ENCODE results near the gene MUC4.
A peak's percentile ranks its signal among the peaks of the same experiment; 100 is the strongest.

MUC4 gene

GRCh38 chr3:195805181-195805580 is 6.5 kb downstream of the MUC4 start:
- H2AFZ ChIP-seq (ENCODE audit: low read depth, low read length) = no peak overlapping the region
- TF ChIP-seq, protein P1, sequence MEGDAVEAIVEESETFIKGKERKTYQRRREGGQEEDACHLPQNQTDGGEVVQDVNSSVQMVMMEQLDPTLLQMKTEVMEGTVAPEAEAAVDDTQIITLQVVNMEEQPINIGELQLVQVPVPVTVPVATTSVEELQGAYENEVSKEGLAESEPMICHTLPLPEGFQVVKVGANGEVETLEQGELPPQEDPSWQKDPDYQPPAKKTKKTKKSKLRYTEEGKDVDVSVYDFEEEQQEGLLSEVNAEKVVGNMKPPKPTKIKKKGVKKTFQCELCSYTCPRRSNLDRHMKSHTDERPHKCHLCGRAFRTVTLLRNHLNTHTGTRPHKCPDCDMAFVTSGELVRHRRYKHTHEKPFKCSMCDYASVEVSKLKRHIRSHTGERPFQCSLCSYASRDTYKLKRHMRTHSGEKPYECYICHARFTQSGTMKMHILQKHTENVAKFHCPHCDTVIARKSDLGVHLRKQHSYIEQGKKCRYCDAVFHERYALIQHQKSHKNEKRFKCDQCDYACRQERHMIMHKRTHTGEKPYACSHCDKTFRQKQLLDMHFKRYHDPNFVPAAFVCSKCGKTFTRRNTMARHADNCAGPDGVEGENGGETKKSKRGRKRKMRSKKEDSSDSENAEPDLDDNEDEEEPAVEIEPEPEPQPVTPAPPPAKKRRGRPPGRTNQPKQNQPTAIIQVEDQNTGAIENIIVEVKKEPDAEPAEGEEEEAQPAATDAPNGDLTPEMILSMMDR (IDR thresholded peaks at IDR 0.05; ENCODE audit: borderline replicate concordance, extremely low read depth, low read length, poor library complexity, severe bottlenecking) = no peak
- no peak for TF ChIP-seq EZH2 (IDR thresholded peaks at IDR 0.05; ENCODE audit: borderline replicate concordance, low read depth, low read length, severe bottlenecking)
- H3K4me3 ChIP-seq (ENCODE audit: low read depth in 1 of 2, low read length in 2 of 2) = no peak overlapping the region
- no peaks in the 10 kb centered on the region for H3K36me3 ChIP-seq (ENCODE audit: insufficient read depth, low read length)
- no peaks in the 10 kb centered on the region for H3K79me2 ChIP-seq (ENCODE audit: insufficient read depth, low read length)
- no peak overlapping the region for H3K9ac ChIP-seq (ENCODE audit: low read depth, low read length)
- no peak for DNase-seq
- H3K9me3 ChIP-seq (ENCODE audit: insufficient read depth, low read length, severe bottlenecking) = peaks cover 2% of the 10 kb centered on the region
- H3K4me2 ChIP-seq (ENCODE audit: insufficient read depth, low read length) = no peak overlapping the region
- H3K27me3 ChIP-seq (ENCODE audit: insufficient read depth, low read length, poor library complexity) = peaks cover 9% of the 10 kb centered on the region
- no peak overlapping the region for H3K27ac ChIP-seq (ENCODE audit: low read length)
- ATAC-seq (ENCODE audit: insufficient read depth, low read depth) = no peak
- no peaks in the 10 kb centered on the region for H4K20me1 ChIP-seq (ENCODE audit: insufficient read depth, low read length)
- H3K4me1 ChIP-seq (ENCODE audit: insufficient read depth, low read length) = peaks cover 5% of the 10 kb centered on the region

- Histone ChIP-seq H3K9ac (ENCODE audit: low read depth, low read length) (no peak overlapping the region), H3K79me2 (ENCODE audit: insufficient read depth, low read length) (no peaks in the 10 kb centered on the region)
These were observed 8.3 kb downstream of the MUC4 start for GRCh38 chr3:195803289-195803908.

DNA sequence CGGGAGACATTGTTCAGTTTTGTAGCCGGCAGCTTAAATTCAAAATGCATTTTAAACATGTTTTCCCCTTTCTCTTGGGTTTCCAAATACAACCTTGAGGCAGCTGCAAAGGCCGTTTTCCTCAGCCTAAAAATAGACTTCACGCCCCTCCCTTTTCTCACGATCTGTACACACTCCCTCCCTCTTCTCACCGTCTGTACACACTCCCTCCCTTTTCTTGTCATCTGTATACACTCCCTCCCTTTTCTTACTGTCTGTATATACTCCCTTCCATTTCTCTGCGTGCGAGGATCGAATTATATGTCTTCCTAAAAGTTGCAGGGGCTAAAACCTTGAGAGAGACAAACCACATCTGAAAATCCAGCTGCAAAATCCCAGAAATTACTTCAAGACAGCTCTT is 8.9 kb downstream of the MUC4 start:
- Histone ChIP-seq H3K27ac (ENCODE audit: low read length) (no peak overlapping the region), H3K79me2 (ENCODE audit: insufficient read depth, low read length) (no peaks in the 10 kb centered on the region), H3K36me3 (ENCODE audit: insufficient read depth, low read length) (no peaks in the 10 kb centered on the region), H3K27me3 (ENCODE audit: insufficient read depth, low read length, poor library complexity) (peaks cover 9% of the 10 kb centered on the region), H3K4me3 (ENCODE audit: low read depth in 1 of 2, low read length in 2 of 2) (no peak overlapping the region), H3K9me3 (ENCODE audit: insufficient read depth, low read length, severe bottlenecking) (peaks cover 2% of the 10 kb centered on the region), H2AFZ (ENCODE audit: low read depth, low read length) (no peak overlapping the region), H3K9ac (ENCODE audit: low read depth, low read length) (no peak overlapping the region), H4K20me1 (ENCODE audit: insufficient read depth, low read length) (no peaks in the 10 kb centered on the region), H3K4me1 (ENCODE audit: insufficient read depth, low read length) (peaks cover 5% of the 10 kb centered on the region), H3K4me2 (ENCODE audit: insufficient read depth, low read length) (no peak overlapping the region)
- DNase-seq (peak; percentile 41), ATAC-seq (ENCODE audit: insufficient read depth, low read depth) (peak; percentile 68)
- no peak for TF ChIP-seq EZH2 (IDR thresholded peaks at IDR 0.05; ENCODE audit: borderline replicate concordance, low read depth, low read length, severe bottlenecking)

More at GRCh38 chr3:195803289-195803908, 8.3 kb downstream of the MUC4 start:
- Histone ChIP-seq H3K4me1 (ENCODE audit: insufficient read depth, low read length) (peaks cover 5% of the 10 kb centered on the region), H3K9me3 (ENCODE audit: insufficient read depth, low read length, severe bottlenecking) (peaks cover 2% of the 10 kb centered on the region), H4K20me1 (ENCODE audit: insufficient read depth, low read length) (no peaks in the 10 kb centered on the region), H3K36me3 (ENCODE audit: insufficient read depth, low read length) (no peaks in the 10 kb centered on the region), H3K27ac (ENCODE audit: low read length) (no peak overlapping the region), H2AFZ (ENCODE audit: low read depth, low read length) (no peak overlapping the region), H3K27me3 (ENCODE audit: insufficient read depth, low read length, poor library complexity) (peaks cover 9% of the 10 kb centered on the region), H3K4me2 (ENCODE audit: insufficient read depth, low read length) (no peak overlapping the region), H3K4me3 (ENCODE audit: low read depth in 1 of 2, low read length in 2 of 2) (no peak overlapping the region)
- ATAC-seq (ENCODE audit: insufficient read depth, low read depth) (no peak), DNase-seq (no peak)
- TF ChIP-seq, protein P1 (IDR thresholded peaks at IDR 0.05; ENCODE audit: borderline replicate concordance, extremely low read depth, low read length, poor library complexity, severe bottlenecking) = no peak

DNA sequence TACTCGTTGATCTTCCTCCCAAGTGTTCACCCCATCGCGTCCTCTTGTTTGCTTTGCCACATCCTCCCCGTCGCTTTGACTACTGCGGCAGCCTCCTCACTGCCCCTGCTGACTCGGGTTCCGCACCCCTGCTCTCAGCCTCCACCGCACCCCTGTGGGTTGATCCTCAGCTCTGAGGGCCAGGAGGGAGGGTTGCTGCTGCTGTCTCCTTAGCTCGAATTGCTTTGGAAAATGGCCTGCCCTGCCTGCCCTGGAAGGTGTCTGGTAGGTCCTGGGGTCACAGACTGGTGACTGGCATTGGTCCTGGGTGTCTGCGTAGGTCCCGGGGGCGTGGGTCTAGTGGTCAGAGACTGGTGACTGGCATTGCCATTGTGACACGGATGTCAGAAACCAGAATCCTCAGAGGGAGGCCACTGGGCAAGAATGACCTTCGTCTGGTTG is 9.4 kb downstream of the MUC4 start:
- ATAC-seq (ENCODE audit: insufficient read depth, low read depth) (peak; percentile 61), DNase-seq (peak; percentile 69)
- H3K27ac ChIP-seq (ENCODE audit: low read length) = no peak overlapping the region
- H4K20me1 ChIP-seq (ENCODE audit: insufficient read depth, low read length) = no peaks in the 10 kb centered on the region
- no peak overlapping the region for H2AFZ ChIP-seq (ENCODE audit: low read depth, low read length)
- peaks cover 9% of the 10 kb centered on the region for H3K27me3 ChIP-seq (ENCODE audit: insufficient read depth, low read length, poor library complexity)
- H3K4me3 ChIP-seq (ENCODE audit: low read depth in 1 of 2, low read length in 2 of 2) = no peak overlapping the region
- H3K9ac ChIP-seq (ENCODE audit: low read depth, low read length) = no peak overlapping the region
- H3K9me3 ChIP-seq (ENCODE audit: insufficient read depth, low read length, severe bottlenecking) = peaks cover 2% of the 10 kb centered on the region
- peaks cover 5% of the 10 kb centered on the region for H3K4me1 ChIP-seq (ENCODE audit: insufficient read depth, low read length)
- TF ChIP-seq, protein P1 (IDR thresholded peaks at IDR 0.05; ENCODE audit: borderline replicate concordance, extremely low read depth, low read length, poor library complexity, severe bottlenecking) = no peak
- TF ChIP-seq EZH2 (IDR thresholded peaks at IDR 0.05; ENCODE audit: borderline replicate concordance, low read depth, low read length, severe bottlenecking) = peak; percentile 61
- H3K79me2 ChIP-seq (ENCODE audit: insufficient read depth, low read length) = no peaks in the 10 kb centered on the region
- H3K36me3 ChIP-seq (ENCODE audit: insufficient read depth, low read length) = no peaks in the 10 kb centered on the region
- H3K4me2 ChIP-seq (ENCODE audit: insufficient read depth, low read length) = no peak overlapping the region

All from DND-41 (cell line).